H1 (cell line): ENCODE measurements around the gene PDC. TPM values are rescaled to one million over a fixed set of nuclear protein-coding genes. Genes with fewer than 3 reads are reported as not detected.

Experiments used
- ASH2L ChIP-seq: fragments of 200-600, 300-600 bp; sonication (generic); IDR thresholded peaks from one replicate; pipeline ENCODE4 v1.7.1; 2017; ENCODE audit warnings: low read length
- BACH1 ChIP-seq: IDR thresholded peaks from 2 replicates; pipeline ENCODE4 v1.6.1; 2012; ENCODE audit warnings: low read length, improper control_type of control experiment
- CBX8 ChIP-seq: fragments of 300-800, 300-1000 bp; sonication (generic); IDR thresholded peaks from 2 replicates; pipeline ENCODE4 v1.7.1; 2016; ENCODE audit warnings: low read depth, low read length, borderline replicate concordance
- GTF2F1 ChIP-seq: IDR thresholded peaks from 2 replicates; pipeline ENCODE4 v1.6.1; 2012; ENCODE audit warnings: low read depth, low read length, improper control_type of control experiment, borderline replicate concordance
- HDAC2 ChIP-seq, 2 experiments: fragments of 300-600 bp in 1 of 2; sonication (generic) in 1 of 2; IDR thresholded peaks; 2 replicates each; pipeline ENCODE4 v1.6.1; 2011 to 2012; ENCODE audit warnings: low read depth in 2 of 2, low read length in 2 of 2, mild to moderate bottlenecking in 2 of 2, moderate library complexity in 2 of 2, borderline replicate concordance in 1 of 2, inconsistent platforms in 1 of 2
- KDM4A ChIP-seq: IDR thresholded peaks from one replicate; pipeline ENCODE4 v1.7.1; 2012; ENCODE audit warnings: low read depth, mild to moderate bottlenecking, moderate library complexity, low read length, inconsistent platforms; ENCODE audit not compliant: severe bottlenecking
- KDM5A ChIP-seq: fragments of 200-600 bp; IDR thresholded peaks from 2 replicates; pipeline ENCODE4 v1.7.1; 2012; ENCODE audit warnings: mild to moderate bottlenecking, low read length, inconsistent platforms, mixed read lengths
- NANOG ChIP-seq: IDR thresholded peaks from 2 replicates; pipeline ENCODE4 v1.6.1; 2011; ENCODE audit warnings: low read length, low read depth, mild to moderate bottlenecking, inconsistent platforms; ENCODE audit not compliant: insufficient read depth, poor library complexity, severe bottlenecking
- RAD21 ChIP-seq, 2 experiments: IDR thresholded peaks in 1 of 2; conservative IDR thresholded peaks in 1 of 2; 2 replicates each; pipeline ENCODE4 v1.6.1; 2011; ENCODE audit warnings: low read depth in 2 of 2, low read length in 2 of 2, improper control_type of control experiment in 1 of 2, inconsistent platforms in 1 of 2, mild to moderate bottlenecking in 1 of 2, moderate library complexity in 1 of 2
- RNF2 ChIP-seq: fragments of 200-900, 300-1000 bp; sonication (generic); IDR thresholded peaks from 2 replicates; pipeline ENCODE4 v1.7.1; 2016; ENCODE audit warnings: borderline replicate concordance, low read depth, mild to moderate bottlenecking, antibody characterized with exemption, low read length; ENCODE audit not compliant: poor library complexity, severe bottlenecking; ENCODE audit errors: missing control alignments
- RXRA ChIP-seq: IDR thresholded peaks from 2 replicates; pipeline ENCODE4 v1.6.1; 2011; ENCODE audit warnings: low read depth, mild to moderate bottlenecking, low read length, moderate library complexity; ENCODE audit not compliant: insufficient read depth
- SIRT6 ChIP-seq: IDR thresholded peaks from one replicate; pipeline ENCODE4 v1.7.1; 2012; ENCODE audit warnings: low read length, inconsistent platforms
- SIX5 ChIP-seq: IDR thresholded peaks from 2 replicates; pipeline ENCODE4 v1.6.1; 2011; ENCODE audit warnings: mild to moderate bottlenecking, low read depth, low read length
- TAF7 ChIP-seq: optimal IDR thresholded peaks from 2 replicates; pipeline ENCODE3; 2011; ENCODE audit warnings: low read depth, mild to moderate bottlenecking, inconsistent platforms, low read length, moderate library complexity, borderline replicate concordance
- polyA plus RNA-seq, 7 experiments: library from polyadenylated mRNA; depleted of rRNA in 3 of 7; stranded (reverse) in 5 of 7; unstranded in 2 of 7; fragments of >200 nt in 5 of 7; fragments of 200-250 nt in 2 of 7; gene quantifications; 1 replicate in 5 of 7; 2 replicates in 1 of 7; 4 replicates in 1 of 7; pipeline versions ENCODE4 v1.2.1 to v1.2.3, GENCODE V29; 2011 to 2013; ENCODE audit warnings: missing spikeins in 2 of 7, mixed read lengths in 2 of 7
- total RNA-seq: library from RNA; stranded (reverse); fragmentation: NEBNext Ultra II Directional; extraction: Animal tissue kit (Norgen Biotek cat#: 25700); gene quantifications from 2 replicates; pipeline ENCODE4 v1.2.1, GENCODE V29; 2021
- TF ChIP-seq, protein P1 (sequence below): IDR thresholded peaks from 2 replicates; pipeline ENCODE4 v1.6.1; 2012; ENCODE audit warnings: low read length, inconsistent platforms

Gene PDC
- total and polyA plus RNA-seq, 2 of the 8 experiments (the other 6 are each of a cell fraction or from before 2014, with no cell fraction given) = not detected

DNA sequence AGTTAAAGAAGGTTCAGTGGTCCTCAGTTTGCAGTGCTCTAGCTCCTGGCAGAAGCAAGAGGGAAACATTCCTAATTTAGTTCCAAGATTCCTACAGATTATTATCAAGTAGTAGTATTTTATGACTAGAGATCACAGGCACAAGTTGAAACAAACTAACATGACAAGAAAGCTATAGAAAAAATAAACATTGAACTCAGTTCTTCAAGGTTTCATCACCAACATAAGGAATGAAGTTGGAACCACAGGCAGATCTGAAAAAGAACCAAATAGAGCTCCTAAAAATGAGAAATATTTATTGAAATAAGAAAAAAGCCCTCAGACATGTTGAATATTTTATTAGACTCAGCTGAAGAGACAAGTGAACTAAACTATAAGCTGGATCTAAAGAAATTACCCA, 40.6 kb downstream of the PDC start (continued):
- TF ChIP-seq SIX5 (no peak), KDM5A (no peak), RXRA (no peak), NANOG (no peak), TAF7 (no peak), CBX8 (no peak), RAD21 (IDR thresholded peaks at IDR 0.05 in 1 of 2, conservative IDR thresholded peaks at IDR 0.05 in 1 of 2; ENCODE audit: low read depth in 2 of 2, low read length in 2 of 2) (no peak), SIRT6 (no peak), BACH1 (no peak), HDAC2 (IDR thresholded peaks at IDR 0.05; ENCODE audit: borderline replicate concordance in 1 of 2, low read depth in 2 of 2, low read length in 2 of 2) (no peak), RNF2 (no peak), ASH2L (no peak), GTF2F1 (no peak), KDM4A (no peak)
- TF ChIP-seq, protein P1, sequence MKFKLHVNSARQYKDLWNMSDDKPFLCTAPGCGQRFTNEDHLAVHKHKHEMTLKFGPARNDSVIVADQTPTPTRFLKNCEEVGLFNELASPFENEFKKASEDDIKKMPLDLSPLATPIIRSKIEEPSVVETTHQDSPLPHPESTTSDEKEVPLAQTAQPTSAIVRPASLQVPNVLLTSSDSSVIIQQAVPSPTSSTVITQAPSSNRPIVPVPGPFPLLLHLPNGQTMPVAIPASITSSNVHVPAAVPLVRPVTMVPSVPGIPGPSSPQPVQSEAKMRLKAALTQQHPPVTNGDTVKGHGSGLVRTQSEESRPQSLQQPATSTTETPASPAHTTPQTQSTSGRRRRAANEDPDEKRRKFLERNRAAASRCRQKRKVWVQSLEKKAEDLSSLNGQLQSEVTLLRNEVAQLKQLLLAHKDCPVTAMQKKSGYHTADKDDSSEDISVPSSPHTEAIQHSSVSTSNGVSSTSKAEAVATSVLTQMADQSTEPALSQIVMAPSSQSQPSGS = no peak
